ENCODE results near the gene GAPDH.

- no peak for TF ChIP-seq POLR2A (IDR thresholded peaks at IDR 0.05)
- no peak for TF ChIP-seq CTCF (IDR thresholded peaks at IDR 0.05)
These were observed 6.6 kb upstream of the GAPDH start for GRCh38 chr12:6527711-6528110.
